K562 (cell line): ENCODE measurements around the gene MAP3K7CL. TPM values are rescaled to one million over a fixed set of nuclear protein-coding genes. Genes with fewer than 3 reads are reported as not detected.

Experiments used
- E2F5 ChIP-seq: sonication (generic); formaldehyde crosslinking; IDR thresholded peaks from 2 replicates; pipeline ENCODE4 v1.8.0; 2022; ENCODE audit warnings: mild to moderate bottlenecking, missing genetic modification reagents
- ELF2 ChIP-seq: fragments of 250-450 bp; sonication (Bioruptor Pico); IDR thresholded peaks from 2 replicates; pipeline ENCODE4 v1.5.0; 2021; ENCODE audit warnings: mild to moderate bottlenecking
- ELF4 ChIP-seq: fragments of 450-650 bp; formaldehyde crosslinking; IDR thresholded peaks from 2 replicates; pipeline ENCODE4 v1.4.0; 2022; ENCODE audit warnings: missing genetic modification characterization
- FIP1L1 ChIP-seq: fragments of 200-400 bp; formaldehyde crosslinking; IDR thresholded peaks from 2 replicates; pipeline ENCODE4 v1.6.1; 2018; ENCODE audit warnings: mild to moderate bottlenecking, low read depth, low read length; ENCODE audit not compliant: poor library complexity, severe bottlenecking
- ILF3 ChIP-seq: fragments of 450-650 bp; IDR thresholded peaks from 2 replicates; pipeline ENCODE4 v1.6.1; 2018; ENCODE audit warnings: antibody characterized with exemption, mild to moderate bottlenecking, moderate library complexity, borderline replicate concordance
- MAX ChIP-seq: sonication (generic); formaldehyde crosslinking; IDR thresholded peaks from 2 replicates; pipeline ENCODE4 v1.9.0; 2022; ENCODE audit warnings: mild to moderate bottlenecking, missing genetic modification reagents
- NR2C1 ChIP-seq, 2 experiments: fragments of 450-650 bp; IDR thresholded peaks; 2 replicates each; pipeline ENCODE4 v1.6.1; 2017; ENCODE audit warnings: mild to moderate bottlenecking in 2 of 2, antibody characterized with exemption in 1 of 2, inconsistent platforms in 1 of 2, missing compliant biosample characterization in 1 of 2, missing genetic modification characterization in 1 of 2
- RNF2 ChIP-seq: sonication (generic); IDR thresholded peaks from 2 replicates; pipeline ENCODE4 v1.6.1; 2016
- TBP ChIP-seq: optimal IDR thresholded peaks from 2 replicates; pipeline ENCODE3; 2011; ENCODE audit warnings: low read depth, low read length, improper control_type of control experiment
- TEAD4 ChIP-seq, 2 experiments: sonication (generic) in 1 of 2; formaldehyde crosslinking in 1 of 2; IDR thresholded peaks; 2 replicates each; pipeline versions ENCODE4 v1.6.1 to v1.8.0; 2012 to 2022; ENCODE audit warnings: borderline replicate concordance in 1 of 2, inconsistent platforms in 1 of 2, low read length in 1 of 2, mild to moderate bottlenecking in 1 of 2, missing genetic modification reagents in 1 of 2
- TRIM28 ChIP-seq: fragments of 450-650 bp; IDR thresholded peaks from 2 replicates; pipeline ENCODE4 v1.6.1; 2017
- YY1 ChIP-seq, 3 experiments: IDR thresholded peaks; 2 replicates each; pipeline ENCODE4 v1.6.1; 2011; ENCODE audit warnings: low read length in 2 of 3, mild to moderate bottlenecking in 2 of 3, moderate library complexity in 2 of 3, borderline replicate concordance in 1 of 3, control low read depth in 1 of 3, low read depth in 1 of 3; ENCODE audit not compliant: insufficient read depth in 3 of 3, insufficient replicate concordance in 2 of 3, control insufficient read depth in 1 of 3, insufficient read length in 1 of 3; ENCODE audit errors: extremely low read depth in 1 of 3
- ZC3H4 ChIP-seq: sonication (generic); formaldehyde crosslinking; IDR thresholded peaks from 2 replicates; pipeline ENCODE4 v1.9.0; 2021; ENCODE audit warnings: missing genetic modification reagents, borderline replicate concordance
- polyA plus RNA-seq, 8 experiments: library from polyadenylated mRNA; depleted of rRNA in 4 of 8; stranded (reverse) in 5 of 8; unstranded in 3 of 8; fragments of >200 nt; fragmentation: Nextera tagmentation in 2 of 8; fragmentation: Illumina TruSeq in 1 of 8; extraction: Ambion mirVana in 2 of 8; extraction: Trizol in 1 of 8; gene quantifications; 2 replicates each; pipeline versions ENCODE4 v1.2.1 to v1.2.3, GENCODE V29; 2011 to 2014; ENCODE audit warnings: inconsistent platforms in 1 of 8, missing spikeins in 1 of 8
- total RNA-seq, 7 experiments: library from RNA; depleted of rRNA in 6 of 7; stranded (reverse); fragments of >200 nt in 6 of 7; fragmentation: Illumina TruSeq in 2 of 7; extraction: Trizol in 2 of 7; gene quantifications; 2 replicates each; pipeline versions ENCODE4 v1.2.1 to v1.2.3, GENCODE V29; 2011 to 2021; ENCODE audit warnings: low replicate concordance in 1 of 7
- TF ChIP-seq, protein P1 (sequence below), 2 experiments: fragments of 450-650 bp in 1 of 2; sonication (generic) in 1 of 2; formaldehyde crosslinking in 1 of 2; IDR thresholded peaks; 2 replicates each; pipeline versions ENCODE4 v1.7.1 to v1.9.0; 2016 to 2022; ENCODE audit warnings: inconsistent platforms in 1 of 2, mild to moderate bottlenecking in 1 of 2, missing genetic modification reagents in 1 of 2
- TF ChIP-seq, protein P2 (sequence below): fragments of 250-450 bp; sonication (Bioruptor Pico); IDR thresholded peaks from 2 replicates; pipeline ENCODE4 v1.5.0; 2021

The MAP3K7CL gene
- total and polyA plus RNA-seq, 9 of the 15 experiments (the other 6 are each of a cell fraction or from before 2014, with no cell fraction given) = 0.13 to 0.15 (median 0.14) TPM; not detected in 6

DNA sequence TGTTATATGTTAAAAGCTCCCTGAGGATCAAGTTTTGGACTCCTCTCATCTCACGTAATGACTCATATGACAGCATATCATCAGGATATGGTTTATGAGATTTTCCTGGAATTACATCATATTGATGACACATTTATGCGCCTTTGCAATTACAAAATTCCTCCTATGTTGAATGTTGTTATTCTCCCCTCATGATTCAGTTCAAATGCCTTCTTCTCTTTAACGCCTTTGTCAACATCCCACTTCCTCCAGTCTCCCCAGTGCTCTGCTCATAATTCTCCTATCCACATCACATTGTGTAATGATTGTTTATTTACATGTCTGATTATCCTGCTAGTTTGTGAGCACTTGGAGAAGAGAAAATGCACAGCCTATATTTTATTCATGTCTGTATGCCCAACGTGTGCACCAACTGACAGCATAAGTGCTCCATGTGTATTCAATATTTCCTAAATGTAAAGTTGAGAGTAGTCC is 87.4 kb downstream of the MAP3K7CL start (continued):
- TF ChIP-seq FIP1L1 (no peak), YY1 (IDR thresholded peaks at IDR 0.05; ENCODE audit: borderline replicate concordance in 1 of 3, control insufficient read depth in 1 of 3, extremely low read depth in 1 of 3, insufficient read depth in 3 of 3, insufficient read length in 1 of 3, insufficient replicate concordance in 2 of 3, low read depth in 1 of 3, low read length in 2 of 3) (no peak), E2F5 (CRISPR knock-in tag) (no peak), ZC3H4 (CRISPR knock-in tag) (no peak), ELF4 (CRISPR knock-in tag) (no peak), ILF3 (no peak), NR2C1 (IDR thresholded peaks at IDR 0.05) (no peak), NR2C1 (tag; IDR thresholded peaks at IDR 0.05) (no peak), TRIM28 (peak; percentile 58; the same call in 1 of the 2 replicates), ELF2 (CRISPR knock-in tag) (no peak), TBP (no peak), MAX (CRISPR knock-in tag) (no peak), TEAD4 (IDR thresholded peaks at IDR 0.05; ENCODE audit: low read length) (peak; percentile 46; the same call in 1 of the 2 replicates), TEAD4 (CRISPR knock-in tag; IDR thresholded peaks at IDR 0.05; ENCODE audit: borderline replicate concordance) (no peak), RNF2 (no peak)
- TF ChIP-seq, protein P1, sequence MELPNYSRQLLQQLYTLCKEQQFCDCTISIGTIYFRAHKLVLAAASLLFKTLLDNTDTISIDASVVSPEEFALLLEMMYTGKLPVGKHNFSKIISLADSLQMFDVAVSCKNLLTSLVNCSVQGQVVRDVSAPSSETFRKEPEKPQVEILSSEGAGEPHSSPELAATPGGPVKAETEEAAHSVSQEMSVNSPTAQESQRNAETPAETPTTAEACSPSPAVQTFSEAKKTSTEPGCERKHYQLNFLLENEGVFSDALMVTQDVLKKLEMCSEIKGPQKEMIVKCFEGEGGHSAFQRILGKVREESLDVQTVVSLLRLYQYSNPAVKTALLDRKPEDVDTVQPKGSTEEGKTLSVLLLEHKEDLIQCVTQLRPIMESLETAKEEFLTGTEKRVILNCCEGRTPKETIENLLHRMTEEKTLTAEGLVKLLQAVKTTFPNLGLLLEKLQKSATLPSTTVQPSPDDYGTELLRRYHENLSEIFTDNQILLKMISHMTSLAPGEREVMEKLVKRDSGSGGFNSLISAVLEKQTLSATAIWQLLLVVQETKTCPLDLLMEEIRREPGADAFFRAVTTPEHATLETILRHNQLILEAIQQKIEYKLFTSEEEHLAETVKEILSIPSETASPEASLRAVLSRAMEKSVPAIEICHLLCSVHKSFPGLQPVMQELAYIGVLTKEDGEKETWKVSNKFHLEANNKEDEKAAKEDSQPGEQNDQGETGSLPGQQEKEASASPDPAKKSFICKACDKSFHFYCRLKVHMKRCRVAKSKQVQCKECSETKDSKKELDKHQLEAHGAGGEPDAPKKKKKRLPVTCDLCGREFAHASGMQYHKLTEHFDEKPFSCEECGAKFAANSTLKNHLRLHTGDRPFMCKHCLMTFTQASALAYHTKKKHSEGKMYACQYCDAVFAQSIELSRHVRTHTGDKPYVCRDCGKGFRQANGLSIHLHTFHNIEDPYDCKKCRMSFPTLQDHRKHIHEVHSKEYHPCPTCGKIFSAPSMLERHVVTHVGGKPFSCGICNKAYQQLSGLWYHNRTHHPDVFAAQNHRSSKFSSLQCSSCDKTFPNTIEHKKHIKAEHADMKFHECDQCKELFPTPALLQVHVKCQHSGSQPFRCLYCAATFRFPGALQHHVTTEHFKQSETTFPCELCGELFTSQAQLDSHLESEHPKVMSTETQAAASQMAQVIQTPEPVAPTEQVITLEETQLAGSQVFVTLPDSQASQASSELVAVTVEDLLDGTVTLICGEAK (IDR thresholded peaks at IDR 0.05) = 0 out of 2 replicates have a peak, but pooled peaks have one; percentile 15
- TF ChIP-seq, protein P1 (CRISPR knock-in tag; IDR thresholded peaks at IDR 0.05) = no peak
- TF ChIP-seq, protein P2, sequence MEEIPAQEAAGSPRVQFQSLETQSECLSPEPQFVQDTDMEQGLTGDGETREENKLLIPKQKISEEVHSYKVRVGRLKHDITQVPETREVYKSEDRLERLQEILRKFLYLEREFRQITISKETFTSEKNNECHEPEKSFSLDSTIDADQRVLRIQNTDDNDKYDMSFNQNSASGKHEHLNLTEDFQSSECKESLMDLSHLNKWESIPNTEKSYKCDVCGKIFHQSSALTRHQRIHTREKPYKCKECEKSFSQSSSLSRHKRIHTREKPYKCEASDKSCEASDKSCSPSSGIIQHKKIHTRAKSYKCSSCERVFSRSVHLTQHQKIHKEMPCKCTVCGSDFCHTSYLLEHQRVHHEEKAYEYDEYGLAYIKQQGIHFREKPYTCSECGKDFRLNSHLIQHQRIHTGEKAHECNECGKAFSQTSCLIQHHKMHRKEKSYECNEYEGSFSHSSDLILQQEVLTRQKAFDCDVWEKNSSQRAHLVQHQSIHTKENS (CRISPR knock-in tag) = no peak
